ENCODE data around the gene USP7.
A peak's percentile ranks its signal among the peaks of the same experiment; 100 is the strongest.

Gene USP7

GRCh38 chr16:8908810-8909468 is 54.8 kb downstream of the USP7 start:
- no peak overlapping the region for H3K4me3 ChIP-seq (ENCODE audit: low read depth, low read length)
- TF ChIP-seq CTCF (IDR thresholded peaks at IDR 0.05; ENCODE audit: insufficient read depth, low read depth, low read length, missing control alignments) = no peak
- DNase-seq (ENCODE audit: low read depth) = no peak

- no peak overlapping the region for H3K4me3 ChIP-seq (ENCODE audit: low read depth, low read length)
- TF ChIP-seq CTCF (IDR thresholded peaks at IDR 0.05; ENCODE audit: insufficient read depth, low read depth, low read length, missing control alignments) = no peak
- DNase-seq (ENCODE audit: low read depth) = no peak
Observed at GRCh38 chr16:8907096-8907495, 56.6 kb downstream of the USP7 start.

GRCh38 chr16:8905795-8906591 is 57.7 kb downstream of the USP7 start:
- no peak overlapping the region for H3K4me3 ChIP-seq (ENCODE audit: low read depth, low read length)
- DNase-seq (ENCODE audit: low read depth) = no peak
- TF ChIP-seq CTCF (IDR thresholded peaks at IDR 0.05; ENCODE audit: insufficient read depth, low read depth, low read length, missing control alignments) = peak; percentile 21

- TF ChIP-seq CTCF (IDR thresholded peaks at IDR 0.05; ENCODE audit: insufficient read depth, low read depth, low read length, missing control alignments) = peak; percentile 49
- H3K4me3 ChIP-seq (ENCODE audit: low read depth, low read length) = no peak overlapping the region
- peak; percentile 45 for DNase-seq (ENCODE audit: low read depth)
Observed at GRCh38 chr16:8905168-8905762, 58.4 kb downstream of the USP7 start.

GRCh38 chr16:8904018-8904430 is 59.7 kb downstream of the USP7 start:
- DNase-seq (ENCODE audit: low read depth) = no peak
- H3K4me3 ChIP-seq (ENCODE audit: low read depth, low read length) = no peak overlapping the region
- TF ChIP-seq CTCF (IDR thresholded peaks at IDR 0.05; ENCODE audit: insufficient read depth, low read depth, low read length, missing control alignments) = no peak

- DNase-seq (ENCODE audit: low read depth) = no peak
- no peak overlapping the region for H3K4me3 ChIP-seq (ENCODE audit: low read depth, low read length)
- no peak for TF ChIP-seq CTCF (IDR thresholded peaks at IDR 0.05; ENCODE audit: insufficient read depth, low read depth, low read length, missing control alignments)
Observed at GRCh38 chr16:8903004-8903403, 60.7 kb downstream of the USP7 start.
